GM18873 (cell line): ENCODE data around the gene FDXR.

ENCODE experiments used
- ATAC-seq: cut with Tn5 transposase; IDR thresholded peaks from one replicate; pipeline ENCODE4 v1.9.1; 2021; ENCODE audit warnings: mild to moderate bottlenecking, moderate library complexity, moderate number of reproducible peaks; ENCODE audit not compliant: unreplicated experiment, low FRiP score

The FDXR gene

GRCh38 chr17:74860872-74861661, 11.7 kb downstream of the FDXR start:
- no peak for ATAC-seq

- ATAC-seq = no peak
Measured at GRCh38 chr17:74860229-74860871, 12.4 kb downstream of the FDXR start.

DNA sequence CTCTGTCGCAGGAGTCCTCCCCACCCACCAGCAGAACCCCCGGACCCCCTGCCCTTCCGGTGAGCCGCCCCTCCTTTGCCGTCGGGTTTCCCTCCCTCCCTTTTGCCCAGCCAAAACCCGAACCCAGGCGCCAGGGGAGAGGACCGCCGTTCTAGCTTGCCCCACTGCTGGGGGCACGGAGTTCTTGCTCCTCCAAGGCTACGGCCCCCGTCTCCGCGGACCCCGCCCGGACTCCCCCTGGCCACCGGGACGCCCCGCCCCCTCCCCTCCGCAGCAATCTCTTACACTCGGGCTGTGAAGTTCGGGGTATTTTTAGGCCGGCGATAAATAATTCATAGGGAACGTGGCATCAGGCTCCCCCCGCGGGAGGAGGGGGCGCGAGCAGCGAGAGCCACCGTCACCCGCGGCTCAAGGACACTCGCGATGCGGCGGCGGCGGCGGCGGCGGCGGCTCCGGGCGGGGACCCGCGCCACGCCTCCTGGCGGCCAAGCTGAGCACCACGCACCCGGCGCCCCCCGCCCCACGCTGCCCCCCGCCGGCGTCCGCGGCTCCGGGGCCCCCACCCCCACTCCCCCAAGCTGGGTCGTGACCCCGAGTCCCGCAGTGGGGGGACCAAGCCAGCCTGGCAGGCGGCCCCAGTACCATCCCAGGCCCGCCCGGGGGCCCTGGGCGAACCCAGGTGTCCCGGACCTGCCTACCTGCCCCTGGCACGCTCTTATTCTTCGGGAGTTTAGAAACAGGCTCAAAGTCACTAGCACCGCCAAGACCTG, 13.2 kb downstream of the FDXR start, which contains the start of gene GRIN2C:
Gene GRIN2C (minus strand): TSS at position 427 of the 770 bp plus-strand sequence. CDS start 4,793 bp downstream, outside the sequence.
- ATAC-seq = no peak

- no peak for ATAC-seq
Measured at GRCh38 chr17:74858672-74859458, 13.9 kb downstream of the FDXR start.

GRCh38 chr17:74857191-74857590, 15.6 kb downstream of the FDXR start:
- no peak for ATAC-seq

DNA sequence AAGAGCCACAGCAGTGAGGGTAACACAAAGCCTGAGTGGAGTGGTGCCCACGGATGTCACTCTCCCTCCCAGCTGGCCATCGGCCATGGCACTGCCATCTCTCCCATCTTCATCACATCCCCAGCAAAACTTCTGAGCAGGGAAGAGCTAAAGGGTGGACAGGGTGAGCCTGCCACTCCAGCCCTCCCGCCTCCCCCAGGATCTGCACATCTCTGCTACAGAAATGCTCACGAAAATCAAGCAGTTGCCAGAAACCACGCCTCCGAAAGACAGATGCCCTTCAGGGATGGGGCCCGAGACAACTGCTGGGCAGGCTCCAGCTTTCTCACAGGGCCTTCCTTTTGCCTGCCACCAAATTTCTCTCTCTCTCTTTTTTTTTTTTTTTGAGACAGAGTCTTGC, 16.7 kb downstream of the FDXR start:
- no peak for ATAC-seq

GRCh38 chr17:74855323-74855722, 17.5 kb downstream of the FDXR start:
- no peak for ATAC-seq

DNA sequence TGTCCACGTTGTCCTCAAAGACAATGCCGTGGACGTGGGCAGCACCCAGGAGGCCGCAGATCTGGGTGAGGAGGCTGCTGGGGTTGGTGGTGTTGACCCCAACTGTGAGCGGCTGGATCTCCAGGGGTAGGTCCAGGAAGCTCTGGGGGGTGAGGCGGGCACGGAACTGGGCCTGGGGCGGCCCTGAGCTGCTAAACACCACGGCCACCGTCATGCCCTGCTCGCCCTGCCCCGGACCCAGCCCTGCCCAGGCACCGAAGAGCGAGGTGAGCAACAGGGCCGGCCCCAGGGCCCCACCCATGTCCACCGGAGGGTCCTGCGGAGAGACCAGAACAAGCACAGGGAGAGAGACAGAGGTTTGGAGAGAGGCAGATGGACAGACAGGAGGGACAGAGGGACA, 18.0 kb downstream of the FDXR start:
- no peak for ATAC-seq

GRCh38 chr17:74853669-74854068, 19.1 kb downstream of the FDXR start:
- no peak for ATAC-seq

DNA sequence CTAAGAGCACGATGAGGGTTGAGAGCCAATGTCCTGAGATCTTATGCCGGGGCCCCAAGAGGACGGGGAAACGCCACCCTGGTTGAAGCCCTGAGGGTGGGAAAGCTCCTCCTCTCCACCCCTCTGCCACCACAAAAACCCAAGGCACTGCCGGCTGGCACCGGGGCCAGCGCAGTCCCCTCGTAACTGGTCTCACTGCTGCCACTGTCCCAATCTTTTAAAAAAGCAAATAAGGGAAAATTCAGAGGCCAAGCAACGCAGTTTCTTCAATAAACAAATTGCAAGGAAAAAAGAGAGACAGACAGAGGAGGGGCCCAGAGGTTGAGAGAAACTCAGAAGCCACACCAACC, 19.8 kb downstream of the FDXR start:
- no peak for ATAC-seq

- ATAC-seq = no peak
Measured at GRCh38 chr17:74852237-74853047, 20.4 kb downstream of the FDXR start.

- no peak for ATAC-seq
Measured at GRCh38 chr17:74851612-74852236, 21.1 kb downstream of the FDXR start.

DNA sequence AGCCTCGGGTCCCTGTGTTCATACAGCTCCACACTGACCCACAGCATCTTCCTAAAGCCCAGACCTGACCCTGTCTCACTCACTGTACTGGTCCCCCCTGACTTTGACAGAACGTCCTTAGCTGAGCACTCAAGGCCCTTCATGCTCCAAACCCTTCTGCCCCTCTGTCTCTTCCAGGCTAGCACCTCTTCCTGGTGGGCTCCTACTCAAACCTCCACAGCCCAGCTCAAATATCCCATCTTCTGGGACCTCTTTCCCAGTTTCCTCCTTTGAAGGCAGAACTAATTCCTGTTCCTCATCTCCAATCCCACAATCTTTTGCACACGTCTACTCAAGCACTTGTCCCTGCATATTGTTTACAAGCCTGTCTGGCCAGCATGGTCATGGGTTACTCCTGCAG, 21.9 kb downstream of the FDXR start:
- no peak for ATAC-seq

DNA sequence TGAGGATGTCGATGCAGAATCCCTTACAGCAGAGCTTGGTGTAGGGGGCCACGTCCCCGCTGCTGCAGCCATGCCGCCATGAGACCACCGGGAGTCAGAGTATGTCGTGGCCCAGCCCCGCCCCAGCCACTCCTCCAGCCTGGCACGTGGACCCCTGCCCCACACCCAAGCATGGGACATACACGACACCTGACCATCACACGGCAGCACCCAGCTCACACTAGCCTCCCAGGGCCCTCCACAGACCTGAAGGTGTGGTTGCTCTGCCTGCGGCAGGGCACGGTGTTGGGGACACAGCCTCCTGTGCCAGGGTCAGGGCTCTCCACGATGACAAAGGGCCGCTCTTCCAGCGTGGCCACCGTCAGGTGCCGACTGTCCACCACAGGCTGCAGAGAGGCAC, 22.5 kb downstream of the FDXR start:
- no peak for ATAC-seq

- ATAC-seq = no peak
Measured at GRCh38 chr17:74848656-74849399, 24.0 kb downstream of the FDXR start.

- ATAC-seq = no peak
Measured at GRCh38 chr17:74846621-74847020, 26.2 kb downstream of the FDXR start.

DNA sequence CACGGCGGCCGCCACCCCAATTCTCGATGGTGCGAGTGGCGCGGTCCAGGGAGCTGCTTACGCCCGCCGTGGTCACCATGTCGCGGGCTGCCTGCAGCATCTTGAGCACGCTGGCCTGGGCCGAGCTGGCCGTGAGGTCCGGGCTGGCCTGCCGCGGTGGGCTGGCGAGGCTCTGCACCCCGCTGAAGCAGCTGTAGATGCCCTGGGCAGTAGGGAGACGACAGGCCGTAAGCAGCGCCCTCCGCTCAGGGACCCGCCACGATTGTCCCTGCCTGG, 29.5 kb downstream of the FDXR start:
- ATAC-seq = no peak

DNA sequence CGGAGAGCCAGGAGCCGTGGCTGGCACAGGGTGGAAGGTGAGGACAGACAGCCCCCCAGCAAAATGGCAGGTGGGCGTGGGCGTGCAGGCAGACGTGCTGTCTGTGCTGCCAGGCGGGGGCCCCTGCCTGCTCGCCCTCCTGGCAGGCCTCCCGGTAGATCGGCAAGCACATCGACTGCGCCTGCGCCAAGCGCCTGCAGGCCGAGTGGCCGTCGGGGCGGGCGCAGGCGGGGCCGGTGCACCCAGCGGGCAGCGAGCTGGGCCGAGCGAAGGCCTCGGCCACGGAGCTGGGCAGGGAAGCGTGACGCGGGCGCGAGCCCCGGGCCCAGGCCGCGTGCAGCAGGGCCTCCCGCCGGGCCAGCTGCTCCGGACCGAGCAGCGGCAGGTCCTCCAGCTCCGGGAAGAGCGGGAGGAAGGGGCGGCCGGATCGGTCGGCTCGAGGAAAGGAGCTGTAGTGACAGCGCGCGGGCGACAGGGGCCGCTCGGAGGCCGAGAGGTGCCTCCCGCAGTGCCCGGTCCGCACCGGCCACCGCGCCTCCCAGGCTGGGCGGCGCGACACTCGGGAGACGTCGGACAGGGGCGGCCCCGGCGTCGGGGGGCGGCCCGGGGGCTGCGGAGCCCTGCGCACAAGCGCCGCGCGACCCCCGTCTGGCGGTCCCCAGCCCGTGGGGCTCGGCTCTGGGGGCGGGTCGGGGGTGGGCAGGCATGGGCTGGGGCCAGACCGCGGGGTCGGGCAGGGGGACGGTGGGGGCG, 30.0 kb downstream of the FDXR start:
- ATAC-seq = no peak
